ENCODE results near the gene HECTD4. TPM values are rescaled to one million over a fixed set of nuclear protein-coding genes. Genes with fewer than 3 reads are reported as not detected.

The HECTD4 gene
- total and polyA plus RNA-seq, 2 donors (not counting 1 experiment from before 2014, with no cell fraction given): 46.4 to 92.2 TPM

- POLR2A ChIA-PET: no interaction called here
- H3K36me3 ChIP-seq (replicated peaks in 1 of 2; ENCODE audit: control extremely low read depth in 1 of 2, control insufficient read depth in 1 of 2, extremely low read depth in 1 of 2, insufficient read depth in 2 of 2, low read length in 1 of 2): no peaks in the 10 kb centered on the region
- H3K79me2 ChIP-seq (ENCODE audit: control insufficient read depth, insufficient read depth, low read length): peaks cover 83% of the 10 kb centered on the region
- no peak overlapping the region for H3K4me3 Mint-ChIP-seq
- H3K27ac ChIP-seq (ENCODE audit: low read length in 2 of 2): no peak overlapping the region
- H3K4me1 ChIP-seq (ENCODE audit: control insufficient read depth in 2 of 2, insufficient read depth in 2 of 2, low read length in 2 of 2): peaks cover 7 to 9% of the 10 kb centered on the region in 2 donors
- WGBS (ENCODE audit: insufficient coverage): no CpG with 5 or more reads among the region's 7 CpGs
- H3K9me3 ChIP-seq (ENCODE audit: control extremely low read depth in 1 of 3, control insufficient read depth in 2 of 3, insufficient read depth in 1 of 3, low read length in 2 of 3): no peaks in the 10 kb centered on the region
- H2AFZ ChIP-seq (ENCODE audit: insufficient read depth, low read depth, low read length, poor library complexity, severe bottlenecking): no peak overlapping the region
- H3K9me3 Mint-ChIP-seq (ENCODE audit: insufficient read depth): no peaks in the 10 kb centered on the region
- CTCF ChIA-PET: interaction anchor here (1.0 kb wide), 1 partner anchor 59 kb away, joined by 3 read pairs; no protein-coding TSS in a partner anchor
- H3K4me1 Mint-ChIP-seq: peaks cover 37% of the 10 kb centered on the region
- DNase-seq: no peak
- intact Hi-C loops (cut with micrococcal nuclease): no loop called here
- H3K27ac Mint-ChIP-seq: no peak overlapping the region
- no peak overlapping the region for H3K9ac ChIP-seq (ENCODE audit: low read length)
- no peak overlapping the region for H3K4me2 ChIP-seq (replicated peaks; ENCODE audit: low read depth, low read length, poor library complexity, severe bottlenecking)
- TF ChIP-seq CTCF (IDR thresholded peaks at IDR 0.05): no peak
- no peak for TF ChIP-seq EZH2 (IDR thresholded peaks at IDR 0.05; ENCODE audit: borderline replicate concordance, insufficient read depth, low read depth, low read length, poor library complexity, severe bottlenecking)
- H3K4me3 ChIP-seq (ENCODE audit: control extremely low read depth in 1 of 5, extremely low read depth in 1 of 5, insufficient read depth in 1 of 5, low read depth in 2 of 5, low read length in 4 of 5): no peak overlapping the region
- H3K27me3 Mint-ChIP-seq: no peaks in the 10 kb centered on the region
- no peaks in the 10 kb centered on the region for H3K27me3 ChIP-seq (replicated peaks in 1 of 4; ENCODE audit: control extremely low read depth in 1 of 4, control insufficient read depth in 3 of 4, insufficient read depth in 4 of 4, low read length in 3 of 4)
- ATAC-seq (ENCODE audit: low read depth): no peak
- H4K20me1 ChIP-seq (ENCODE audit: control insufficient read depth, insufficient read depth, low read length, poor library complexity, severe bottlenecking): peaks cover 31% of the 10 kb centered on the region
These were observed 54.9 kb downstream of the HECTD4 start for GRCh38 chr12:112327209-112327938.

GRCh38 chr12:112325622-112326207, 56.5 kb downstream of the HECTD4 start:
- Histone ChIP-seq H3K9me3 (ENCODE audit: control extremely low read depth in 1 of 3, control insufficient read depth in 2 of 3, insufficient read depth in 1 of 3, low read length in 2 of 3) (no peaks in the 10 kb centered on the region), H3K36me3 (replicated peaks in 1 of 2; ENCODE audit: control extremely low read depth in 1 of 2, control insufficient read depth in 1 of 2, extremely low read depth in 1 of 2, insufficient read depth in 2 of 2, low read length in 1 of 2) (no peaks in the 10 kb centered on the region), H3K27ac (ENCODE audit: low read length in 2 of 2) (no peak overlapping the region), H3K79me2 (ENCODE audit: control insufficient read depth, insufficient read depth, low read length) (peaks cover 82% of the 10 kb centered on the region), H3K4me1 (ENCODE audit: control insufficient read depth in 2 of 2, insufficient read depth in 2 of 2, low read length in 2 of 2) (no peaks in the 10 kb centered on the region), H2AFZ (ENCODE audit: insufficient read depth, low read depth, low read length, poor library complexity, severe bottlenecking) (no peak overlapping the region), H3K4me3 (ENCODE audit: control extremely low read depth in 1 of 5, extremely low read depth in 1 of 5, insufficient read depth in 1 of 5, low read depth in 2 of 5, low read length in 4 of 5) (no peak overlapping the region), H3K27me3 (replicated peaks in 1 of 4; ENCODE audit: control extremely low read depth in 1 of 4, control insufficient read depth in 3 of 4, insufficient read depth in 4 of 4, low read length in 3 of 4) (no peaks in the 10 kb centered on the region), H4K20me1 (ENCODE audit: control insufficient read depth, insufficient read depth, low read length, poor library complexity, severe bottlenecking) (peaks cover 27% of the 10 kb centered on the region), H3K4me2 (replicated peaks; ENCODE audit: low read depth, low read length, poor library complexity, severe bottlenecking) (no peak overlapping the region), H3K9ac (ENCODE audit: low read length) (no peak overlapping the region)
- TF ChIP-seq EZH2 (IDR thresholded peaks at IDR 0.05; ENCODE audit: borderline replicate concordance, insufficient read depth, low read depth, low read length, poor library complexity, severe bottlenecking) (no peak), CTCF (IDR thresholded peaks at IDR 0.05) (no peak)
- ATAC-seq (ENCODE audit: low read depth) (no peak), DNase-seq (no peak)
- H3K27ac Mint-ChIP-seq: no peak overlapping the region
- no peaks in the 10 kb centered on the region for H3K9me3 Mint-ChIP-seq (ENCODE audit: insufficient read depth)
- H3K4me1 Mint-ChIP-seq: peaks cover 38% of the 10 kb centered on the region
- intact Hi-C loops (cut with micrococcal nuclease): no loop called here
- 100% methylated on average over 5 of the region's 7 CpGs for WGBS (ENCODE audit: insufficient coverage)
- CTCF ChIA-PET: no interaction called here
- H3K27me3 Mint-ChIP-seq: no peaks in the 10 kb centered on the region
- POLR2A ChIA-PET: no interaction called here
- H3K4me3 Mint-ChIP-seq: no peak overlapping the region

All from B cell (primary cell).